G401 (cell line): ENCODE measurements around the gene FLVCR1. TPM values are rescaled to one million over a fixed set of nuclear protein-coding genes. Genes with fewer than 3 reads are reported as not detected.
"Not testable (repeated sequence)": the region's sequence is repeated elsewhere in the genome, so short reads cannot be mapped to it uniquely, and the experiment has no call there.

Experiments
- DNase-seq: peaks from one replicate; pipeline ENCODE4 v3.0.0-alpha.2; 2015; ENCODE audit warnings: low spot score
- in situ Hi-C: cut with HindIII; loops from 2 replicates; pipeline ENCODE4 v1.10.0; 2016; ENCODE audit warnings: low sequenced_read_pairs, mixed read lengths
- total RNA-seq: library from RNA; depleted of rRNA; stranded (reverse); fragments of >200 nt; shearing (Covaris generic); gene quantifications from 2 replicates; pipeline ENCODE4 v1.2.3, GENCODE V29; 2014

FLVCR1 gene
- total RNA-seq, 1 experiment from 2014 or later, result 17.0 TPM

DNA sequence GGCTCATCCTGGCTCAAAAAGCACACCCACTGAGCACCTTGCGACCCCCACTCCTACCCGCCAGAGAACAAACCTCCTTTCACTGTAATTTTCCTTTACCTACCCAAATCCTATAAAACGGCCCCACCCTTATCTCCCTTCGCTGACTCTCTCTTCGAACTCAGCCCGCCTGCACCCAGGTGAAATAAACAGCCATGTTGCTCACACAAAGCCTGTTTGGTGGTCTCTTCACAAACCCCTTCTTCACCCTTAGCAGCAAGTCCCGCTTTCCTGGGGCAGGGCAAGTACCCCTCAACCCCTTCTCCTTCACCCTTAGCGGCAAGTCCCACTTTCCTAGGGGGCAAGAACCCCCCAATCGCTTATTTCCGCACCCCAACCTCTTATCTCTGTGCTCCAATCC is 52.1 kb downstream of the FLVCR1 start:
- in situ Hi-C loops, DNase-seq: not testable (repeated sequence)

- in situ Hi-C loops, DNase-seq: not testable (repeated sequence)
These were observed 55.6 kb downstream of the FLVCR1 start for GRCh38 chr1:212913638-212914037.

DNA sequence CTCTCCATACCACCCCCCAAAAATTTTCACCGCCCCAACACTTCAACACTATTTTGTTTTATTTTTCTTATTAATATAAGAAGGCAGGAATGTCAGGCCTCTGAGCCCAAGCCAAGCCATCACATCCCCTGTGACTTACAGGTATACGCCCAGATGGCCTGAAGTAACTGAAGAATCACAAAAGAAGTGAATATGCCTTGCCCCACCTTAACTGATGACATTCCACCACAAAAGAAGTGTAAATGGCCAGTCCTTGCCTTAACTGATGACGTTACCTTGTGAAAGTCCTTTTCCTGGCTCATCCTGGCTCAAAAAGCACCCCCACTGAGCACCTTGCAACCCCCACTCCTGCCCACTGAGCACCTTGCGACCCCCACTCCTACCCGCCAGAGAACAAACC is 56.0 kb downstream of the FLVCR1 start:
- DNase-seq, in situ Hi-C loops: not testable (repeated sequence)

DNA sequence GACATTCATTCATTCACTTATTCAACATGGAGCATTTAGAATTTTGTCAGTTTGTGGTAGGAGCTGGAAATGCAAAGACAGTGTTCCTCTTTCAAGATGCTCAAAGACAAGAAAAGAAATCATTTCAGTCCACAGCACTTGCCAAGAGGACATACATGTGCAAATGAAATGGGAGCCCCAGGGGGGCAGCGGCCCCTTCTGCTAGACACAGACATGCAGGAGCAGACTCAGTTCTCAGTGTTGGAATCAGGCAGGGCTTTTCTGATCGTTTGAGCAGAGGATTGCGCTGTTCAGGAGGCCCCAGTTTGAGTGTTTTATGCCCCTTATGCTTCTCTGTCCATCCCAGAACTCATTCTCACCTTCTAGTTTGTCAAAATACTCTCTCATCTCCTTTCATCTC is 56.7 kb downstream of the FLVCR1 start:
- in situ Hi-C loops, result no loop called here
- DNase-seq, result no peak

- in situ Hi-C loops, result no loop called here
- peak; percentile 6 for DNase-seq
These were observed 57.4 kb downstream of the FLVCR1 start for GRCh38 chr1:212915245-212916091.

- in situ Hi-C loops, result no loop called here
- peak; percentile 12 for DNase-seq
These were observed 58.5 kb downstream of the FLVCR1 start for GRCh38 chr1:212916481-212917133.

- in situ Hi-C loops, result no loop called here
- DNase-seq, result no peak
These were observed 59.0 kb downstream of the FLVCR1 start for GRCh38 chr1:212917134-212917485.

DNA sequence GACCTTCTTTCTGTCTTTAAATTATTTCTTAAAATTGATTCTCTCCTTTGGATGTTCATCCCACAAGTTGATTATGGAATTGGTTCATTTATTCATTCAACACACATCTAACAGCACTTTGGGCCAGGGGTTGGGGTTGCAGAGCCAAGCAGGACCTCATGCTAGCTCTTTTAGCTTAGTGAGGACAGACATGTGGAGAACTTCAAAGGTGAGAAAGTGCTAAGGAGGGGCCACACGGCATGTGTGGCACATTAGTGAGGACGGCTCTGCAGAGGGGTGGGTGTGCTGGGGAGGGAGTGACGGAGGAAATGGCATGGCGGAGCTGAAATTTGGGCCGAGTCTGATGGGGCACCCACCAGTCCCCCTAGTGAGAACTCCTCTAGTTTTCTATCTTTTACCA is 59.8 kb downstream of the FLVCR1 start:
- in situ Hi-C loops, result no loop called here
- DNase-seq, result no peak

DNA sequence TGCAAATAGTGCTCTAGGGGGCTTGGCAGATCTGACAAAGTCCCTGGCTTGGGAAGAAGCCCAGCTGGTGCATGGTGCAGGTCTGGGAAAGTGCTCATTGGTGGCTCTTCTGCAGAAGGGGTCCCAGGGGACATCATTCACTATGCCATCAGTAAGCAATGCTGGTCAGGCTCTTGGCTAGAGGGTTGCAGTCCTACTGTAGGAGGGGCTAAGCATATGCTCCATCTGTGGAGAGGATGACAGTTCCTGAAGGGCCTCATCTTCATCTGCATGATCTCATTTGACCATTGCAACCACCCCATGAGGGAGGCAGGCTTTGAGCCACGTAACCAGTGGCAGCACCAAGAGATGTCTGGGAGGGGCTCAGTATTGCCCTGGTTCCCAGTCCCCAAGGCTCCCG is 60.7 kb downstream of the FLVCR1 start:
- in situ Hi-C loops, result no loop called here
- no peak for DNase-seq

DNA sequence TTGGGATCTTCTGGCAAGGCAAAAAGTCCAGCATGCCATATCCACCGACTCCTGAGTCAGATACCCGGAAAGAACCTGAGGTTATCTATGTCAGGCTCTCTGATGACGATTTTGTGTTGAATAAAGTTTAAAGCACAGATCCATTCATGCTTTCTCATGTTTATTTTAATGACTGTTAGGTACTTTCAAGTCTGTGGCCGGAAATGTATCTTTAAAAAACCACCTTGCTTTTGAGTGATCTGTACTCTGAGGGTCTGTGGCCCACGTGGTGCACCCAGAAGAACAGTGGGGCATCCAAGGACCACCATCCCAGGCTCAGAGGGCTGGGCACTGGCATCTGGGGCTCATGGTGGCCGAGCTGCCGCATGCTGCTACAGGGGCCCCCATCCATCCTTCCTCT is 62.2 kb downstream of the FLVCR1 start:
- in situ Hi-C loops, result no loop called here

GRCh38 chr1:212920896-212921295 is 62.8 kb downstream of the FLVCR1 start:
- no peak for DNase-seq
- in situ Hi-C loops, result no loop called here

More for the DNA sequence above, 62.2 kb downstream of the FLVCR1 start:
- no peak for DNase-seq

DNA sequence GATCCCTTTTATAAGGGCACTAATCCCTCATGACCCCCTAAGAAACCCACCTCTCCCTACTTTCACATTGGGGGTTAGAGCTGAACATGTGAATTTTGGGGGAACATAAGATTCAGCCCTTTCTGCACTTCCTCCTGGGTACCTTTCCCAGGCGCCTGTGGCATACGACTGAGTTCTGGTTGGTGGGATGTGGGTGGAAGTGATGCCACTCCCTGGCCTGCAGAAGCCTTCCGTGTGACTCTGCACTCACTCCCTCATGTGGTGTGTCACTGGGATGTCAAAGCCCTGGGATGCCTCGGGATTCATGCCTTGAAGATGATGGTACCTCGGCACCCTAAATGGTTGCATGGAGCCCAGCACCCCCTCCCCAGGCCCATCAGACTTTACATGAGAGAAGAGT is 63.9 kb downstream of the FLVCR1 start:
- in situ Hi-C loops, result no loop called here
- DNase-seq, result no peak

GRCh38 chr1:212926372-212926771 is 68.3 kb downstream of the FLVCR1 start:
- in situ Hi-C loops, result no loop called here

GRCh38 chr1:212928323-212929291 is 70.5 kb downstream of the FLVCR1 start:
- in situ Hi-C loops, result no loop called here
- DNase-seq, result no peak

More at GRCh38 chr1:212926372-212926771, 68.3 kb downstream of the FLVCR1 start:
- no peak for DNase-seq

DNA sequence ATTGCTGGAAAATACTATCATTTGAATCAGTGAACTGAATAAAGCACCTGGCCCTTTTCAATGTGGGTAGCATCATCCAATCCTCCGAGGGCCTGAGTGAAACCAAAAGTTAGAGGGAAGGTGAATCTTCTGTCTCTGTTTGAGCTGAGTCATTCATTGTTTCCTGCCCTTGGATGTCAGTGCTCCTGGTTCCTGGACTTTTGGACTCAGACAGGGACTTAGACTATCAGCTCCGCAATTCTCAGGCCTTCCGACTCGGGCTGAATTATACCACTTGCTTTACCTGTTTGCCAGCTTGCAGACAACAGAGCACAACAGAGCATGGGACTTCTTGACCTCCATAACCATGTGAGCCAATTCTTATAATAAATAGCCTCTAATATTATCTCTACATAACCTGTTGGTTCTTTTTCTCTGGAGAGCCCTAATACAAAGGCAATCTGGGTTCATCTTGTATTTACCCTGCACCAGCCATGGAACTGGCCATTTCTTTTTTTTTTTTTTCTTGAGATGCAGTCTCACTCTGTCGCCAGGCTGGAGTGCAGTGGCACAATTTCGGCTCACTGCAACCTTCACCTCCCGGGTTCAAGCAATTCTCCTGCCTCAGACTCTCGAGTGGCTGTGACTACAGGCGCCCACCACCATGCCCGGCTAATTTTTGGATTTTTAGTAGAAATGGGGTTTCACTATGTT is 73.1 kb downstream of the FLVCR1 start:
- in situ Hi-C loops, result no loop called here

DNA sequence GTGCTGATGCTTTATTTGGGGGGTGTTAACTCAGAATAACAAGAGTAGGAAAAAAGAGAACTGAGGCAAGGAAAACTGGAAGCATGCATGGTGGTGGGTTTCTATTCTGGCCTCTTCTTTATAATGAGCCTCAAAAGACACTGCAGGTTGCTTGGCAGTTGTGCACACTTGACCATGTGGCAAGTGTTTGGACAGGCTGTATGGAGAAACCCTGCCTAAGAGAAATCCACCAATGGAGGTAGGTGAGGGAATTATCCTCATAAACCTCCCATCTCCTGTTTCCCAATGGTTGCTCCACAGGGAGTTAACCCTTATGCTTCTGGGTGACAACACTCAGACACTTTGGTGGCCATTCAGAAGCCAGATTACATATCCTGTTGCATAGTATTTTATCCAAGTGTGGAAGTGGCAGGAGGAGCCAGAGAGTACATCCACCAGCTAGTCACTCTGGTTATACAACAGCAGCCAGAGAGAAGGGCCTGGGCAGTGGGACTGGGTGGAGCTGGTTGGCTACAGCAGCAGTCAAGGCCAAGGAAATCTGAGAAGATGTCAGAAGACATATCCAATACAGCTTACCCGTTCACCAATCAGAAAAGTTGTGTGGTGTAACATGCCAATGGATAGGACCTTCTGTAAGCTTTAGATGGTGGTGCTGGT is 75.9 kb downstream of the FLVCR1 start:
- in situ Hi-C loops, result no loop called here

More for the DNA sequence above, 73.1 kb downstream of the FLVCR1 start:
- DNase-seq, result no peak

DNA sequence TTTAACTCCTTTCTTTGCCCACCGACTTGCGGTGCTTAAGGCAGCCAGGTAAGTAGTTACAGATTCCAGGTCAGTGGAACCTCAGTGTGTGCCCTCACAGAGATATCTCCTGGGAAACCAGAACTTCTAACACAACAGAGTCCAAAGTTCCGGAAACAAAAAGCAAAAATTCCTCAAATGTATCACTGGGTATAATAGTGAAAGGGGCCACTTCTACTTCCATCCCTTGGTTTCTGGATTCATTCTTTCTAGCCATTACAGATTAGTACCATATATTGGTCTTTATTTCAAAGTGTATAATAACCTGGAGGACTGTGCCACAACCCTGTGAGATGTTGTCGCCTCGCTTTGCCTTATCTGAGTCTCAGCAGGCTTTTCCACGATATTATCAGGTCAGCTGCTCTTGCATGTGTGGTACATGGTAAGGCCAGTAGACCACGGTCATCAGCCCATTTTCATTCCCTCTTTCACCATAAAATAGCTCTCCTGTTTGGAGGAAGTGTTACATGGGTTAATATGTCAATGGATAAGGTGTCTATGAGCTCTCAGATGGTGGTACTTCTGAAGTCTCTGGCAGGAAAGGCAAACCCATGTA is 77.4 kb downstream of the FLVCR1 start:
- in situ Hi-C loops, result no loop called here
- no peak for DNase-seq

More for the DNA sequence above, 75.9 kb downstream of the FLVCR1 start:
- DNase-seq, result no peak

DNA sequence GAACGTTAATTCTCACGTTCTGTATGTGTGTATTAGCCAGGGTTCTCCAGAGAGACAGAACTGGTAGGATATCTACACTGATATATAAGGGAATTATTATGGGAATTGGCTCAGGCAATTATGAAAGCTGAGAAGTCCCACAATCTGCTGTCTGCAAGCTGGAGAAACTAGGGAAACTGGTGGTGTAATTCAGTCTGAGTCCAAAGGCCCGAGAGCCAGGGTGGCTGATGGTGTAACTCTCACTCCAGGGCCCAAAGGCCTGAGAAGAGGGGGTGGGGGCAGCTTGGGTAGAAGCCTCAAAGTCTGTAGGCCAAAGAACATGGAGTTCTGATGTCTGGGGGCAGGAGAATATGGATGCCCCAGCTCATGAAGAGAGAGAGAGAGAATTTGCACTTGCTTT is 79.0 kb downstream of the FLVCR1 start:
- in situ Hi-C loops, result no loop called here
- DNase-seq, result no peak
